GM12878 (cell line): ENCODE measurements around the gene ZDHHC11. TPM values are rescaled to one million over a fixed set of nuclear protein-coding genes. Genes with fewer than 3 reads are reported as not detected.

Source experiments
- ATAC-seq: fragments of 200-7000 bp; cut with Tn5 transposase; 3 replicates; pipeline ENCODE4 v1.9.1; 2020; ENCODE audit warnings: mild to moderate bottlenecking, moderate library complexity
- BruUV-seq: library from RNA; stranded (reverse); fragments of 400-500 nt; replicated peaks from 2 replicates; lab custom pipeline; 2021; lab: Mats Ljungman, UMichigan
- CTCF ChIA-PET: fragments of 300-600 bp; sonication (Branson Sonifier 250); formaldehyde crosslinking; extraction: SDS; loops from one replicate; lab custom pipeline; 2021; ENCODE audit warnings: inconsistent platforms; lab: Yijun Ruan, JAX
- POLR2A ChIA-PET: fragments of 350-600 bp; formaldehyde crosslinking; extraction: SDS; loops from one replicate; lab custom pipeline; 2021; ENCODE audit warnings: inconsistent platforms; lab: Charles Lee
- RAD21 ChIA-PET: fragments of 300-600 bp; sonication (Branson Sonifier 250); formaldehyde crosslinking; loops from one replicate; lab custom pipeline; 2023; ENCODE audit warnings: antibody characterized with exemption; ENCODE audit not compliant: unreplicated experiment; lab: Charles Lee
- SMC1A ChIA-PET: fragments of 300-600 bp; sonication (Branson Sonifier 250); formaldehyde crosslinking; loops from one replicate; lab custom pipeline; 2023; ENCODE audit not compliant: unreplicated experiment, uncharacterized antibody; lab: Charles Lee
- DNase-seq: peaks from one replicate; pipeline ENCODE4 v3.0.0-alpha.2; 2011; ENCODE audit warnings: low read depth, low spot score
- FAIRE-seq: peaks from 3 replicates; lab custom pipeline; 2011; peaks lifted over from hg19 to GRCh38; lab: Jason Lieb, UNC
- H2AFZ ChIP-seq: 2 replicates; pipeline ENCODE4 v1.6.0; 2011; ENCODE audit warnings: low read depth, low read length, control low read depth; ENCODE audit not compliant: control insufficient read depth
- H3K27ac ChIP-seq: 2 replicates; pipeline ENCODE4 v1.5.1; 2011; ENCODE audit warnings: control low read depth; ENCODE audit not compliant: control insufficient read depth, insufficient read depth
- H3K27me3 ChIP-seq, 2 experiments: replicated peaks in 1 of 2; 2 replicates each; pipeline versions ENCODE4 v1.6.0 to v1.6.1; 2011; ENCODE audit warnings: low read length in 1 of 2; ENCODE audit not compliant: control insufficient read depth in 2 of 2, insufficient read depth in 2 of 2
- H3K36me3 ChIP-seq, 2 experiments: 2 replicates each; pipeline ENCODE4 v1.5.1; 2011; ENCODE audit warnings: low read length in 1 of 2; ENCODE audit not compliant: control insufficient read depth in 2 of 2, insufficient read depth in 2 of 2
- H3K4me1 ChIP-seq: 2 replicates; pipeline ENCODE4 v1.6.1; 2011; ENCODE audit warnings: mild to moderate bottlenecking, low read length, moderate library complexity, mixed read lengths; ENCODE audit not compliant: control insufficient read depth, insufficient read depth
- H3K4me2 ChIP-seq: 2 replicates; pipeline ENCODE4 v1.6.0; 2011; ENCODE audit warnings: control low read depth; ENCODE audit not compliant: control insufficient read depth, insufficient read depth
- H3K4me3 ChIP-seq: fragments of 200-600 bp; sonication (generic); 2 replicates; pipeline ENCODE4 v1.5.1; 2016
- H3K79me2 ChIP-seq: 2 replicates; pipeline ENCODE4 v1.6.0; 2011; ENCODE audit warnings: low read length; ENCODE audit not compliant: control insufficient read depth, insufficient read depth
- H3K9ac ChIP-seq: 2 replicates; pipeline ENCODE4 v1.8.0; 2011; ENCODE audit warnings: low read length, control low read depth, mixed read lengths; ENCODE audit not compliant: control insufficient read depth, insufficient read depth
- H3K9me3 ChIP-seq: replicated peaks from 3 replicates; pipeline ENCODE4 v1.5.1; 2011; ENCODE audit warnings: mild to moderate bottlenecking, low read length; ENCODE audit not compliant: control insufficient read depth, insufficient read depth
- H4K20me1 ChIP-seq: 2 replicates; pipeline ENCODE4 v1.6.0; 2011; ENCODE audit not compliant: control insufficient read depth, insufficient read depth
- ATF7 ChIP-seq: fragments of 450-650 bp; IDR thresholded peaks from 2 replicates; pipeline ENCODE4 v1.6.1; 2016; ENCODE audit warnings: low read depth, mild to moderate bottlenecking
- HDAC2 ChIP-seq: fragments of 200-600 bp; sonication (generic); IDR thresholded peaks from 2 replicates; pipeline ENCODE4 v1.6.1; 2017
- KLF5 ChIP-seq: fragments of 450-650 bp; IDR thresholded peaks from 2 replicates; pipeline ENCODE4 v1.6.1; 2014; ENCODE audit warnings: mild to moderate bottlenecking; ENCODE audit not compliant: partially characterized antibody
- NFYA ChIP-seq: IDR thresholded peaks from 2 replicates; pipeline ENCODE4 v1.6.1; 2011; ENCODE audit warnings: low read depth, mild to moderate bottlenecking, low read length, improper control_type of control experiment, borderline replicate concordance
- POLR2A ChIP-seq: IDR thresholded peaks from 2 replicates; pipeline ENCODE4 v1.6.1; 2011; ENCODE audit warnings: low read depth, mild to moderate bottlenecking, low read length
- RCOR1 ChIP-seq: conservative IDR thresholded peaks from 2 replicates; pipeline ENCODE4 v1.6.1; 2012; ENCODE audit warnings: low read depth, low read length, improper control_type of control experiment
- SUPT20H ChIP-seq: IDR thresholded peaks from 2 replicates; pipeline ENCODE4 v1.6.1; 2011; ENCODE audit warnings: low read depth, mild to moderate bottlenecking, low read length, moderate library complexity, borderline replicate concordance; ENCODE audit not compliant: control insufficient read depth
- WGBS: methylation state at CpG from one replicate; pipeline ENCODE4 v1.1.6; 2016; ENCODE audit warnings: low lambda C conversion rate; ENCODE audit not compliant: insufficient replicate concordance, insufficient coverage; ENCODE audit errors: missing lambda C conversion rate; 5-methylcytosine and 5-hydroxymethylcytosine counted together
- in situ Hi-C: fragments of 300-500 bp; cut with MboI; formaldehyde crosslinking; loops from 9 replicates; pipeline ENCODE4 v1.14.3; 2018; ENCODE audit warnings: mixed read lengths
- intact Hi-C: fragments of 100-400 bp; cut with micrococcal nuclease; formaldehyde crosslinking; loops from one replicate; pipeline ENCODE4 v1.14.2; 2022; ENCODE audit not compliant: unreplicated experiment
- polyA plus RNA-seq, 11 experiments: library from polyadenylated mRNA; depleted of rRNA in 4 of 11; unstranded in 6 of 11; stranded (reverse) in 5 of 11; fragments of >200 nt; fragmentation: Nextera tagmentation in 4 of 11; fragmentation: Illumina TruSeq in 1 of 11; extraction: Ambion mirVana in 4 of 11; extraction: Trizol in 1 of 11; gene quantifications; 1 replicate in 1 of 11; 2 replicates in 10 of 11; pipeline versions ENCODE4 v1.2.1 to v1.2.3, GENCODE V29; 2011 to 2016; ENCODE audit warnings: inconsistent platforms in 2 of 11, missing spikeins in 2 of 11, low read depth in 1 of 11
- total RNA-seq, 4 experiments: library from RNA; depleted of rRNA in 3 of 4; stranded (reverse); fragments of >200 nt in 3 of 4; fragmentation: Illumina TruSeq in 1 of 4; extraction: Trizol in 1 of 4; gene quantifications; 2 replicates each; pipeline versions ENCODE4 v1.2.1 to v1.2.3, GENCODE V29; 2013 to 2021
- TF ChIP-seq, protein P1 (sequence below): fragments of 450-650 bp; IDR thresholded peaks from 2 replicates; pipeline ENCODE4 v1.6.1; 2017; ENCODE audit warnings: mild to moderate bottlenecking, low read depth, inconsistent platforms; ENCODE audit not compliant: poor library complexity, severe bottlenecking

ZDHHC11 gene
- total and polyA plus RNA-seq, 10 of the 15 experiments (the other 5 are each of a cell fraction or from before 2014, with no cell fraction given) = 0.04 to 1.4 (median 0.30) TPM

DNA sequence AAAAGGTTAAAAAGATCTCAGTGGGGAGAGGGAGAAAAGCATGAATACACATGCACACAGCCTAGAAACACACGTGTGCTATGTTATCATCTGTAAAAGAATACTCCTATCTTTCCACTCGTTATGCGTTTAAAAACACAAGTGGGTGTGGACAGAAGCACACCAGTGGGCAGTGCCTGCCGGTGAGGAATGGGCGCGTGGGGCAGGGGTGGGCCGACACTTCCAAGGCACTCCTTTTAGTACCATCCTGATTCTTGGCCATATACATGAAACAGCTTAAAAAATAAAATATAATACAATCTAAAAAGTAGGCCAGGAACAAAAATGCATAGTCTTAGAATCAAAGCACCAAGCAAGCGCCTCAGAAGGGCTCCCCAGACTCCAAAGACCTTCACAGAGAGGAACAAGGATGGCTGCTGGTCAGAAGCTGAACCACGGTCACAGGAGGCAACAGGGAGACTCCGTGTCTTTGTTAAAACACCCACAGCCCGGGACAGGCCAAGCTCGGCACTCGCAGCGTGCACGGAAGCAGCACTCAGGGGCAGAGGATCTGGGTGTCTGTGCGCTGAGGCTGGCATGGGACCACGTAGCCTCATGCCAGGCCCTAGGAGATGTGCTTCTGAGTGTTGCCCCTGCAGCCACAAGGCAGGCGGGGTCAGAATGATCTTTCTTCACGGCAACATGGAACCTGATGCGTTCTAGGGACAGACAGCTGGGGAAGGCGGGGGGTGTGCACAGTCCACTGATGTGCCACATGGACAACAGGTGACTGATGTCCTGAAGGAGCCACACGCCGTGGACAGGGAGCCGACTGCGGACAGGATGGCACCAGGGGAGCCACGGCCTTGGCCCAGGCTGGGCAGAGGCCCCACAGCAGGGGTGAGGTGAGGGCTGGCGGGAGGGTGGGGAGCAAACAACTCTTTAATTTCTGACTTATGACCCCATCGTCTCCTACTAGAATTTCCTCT lies 25.9 kb upstream of the ZDHHC11 start:
- ATAC-seq = no peak
- H3K4me3 ChIP-seq = no peak overlapping the region
- POLR2A ChIA-PET = no interaction called here
- H3K4me1 ChIP-seq = no peaks in the 10 kb centered on the region
- H3K9me3 ChIP-seq = no peaks in the 10 kb centered on the region
- SMC1A ChIA-PET = no interaction called here
- CTCF ChIA-PET = no interaction called here
- H3K27me3 ChIP-seq = no peaks in the 10 kb centered on the region
- 0 out of 2 replicates have a peak, but pooled peaks cover 3% of the 10 kb centered on the region for H4K20me1 ChIP-seq
- in situ Hi-C loops = no loop called here
- no peak for FAIRE-seq
- H2AFZ ChIP-seq = no peak overlapping the region
- RAD21 ChIA-PET = no interaction called here
- peaks cover 24 to 33% of the 10 kb centered on the region in 2 experiments; a peak in 3 of 4 replicates for H3K36me3 ChIP-seq
- no peak overlapping the region for H3K4me2 ChIP-seq
- TF ChIP-seq POLR2A (peak; percentile 48), SUPT20H (no peak)
- H3K9ac ChIP-seq = no peak overlapping the region
- WGBS = 96% methylated on average over 28 of the region's 28 CpGs
- no peaks in the 10 kb centered on the region for H3K79me2 ChIP-seq
- no peak overlapping the region for H3K27ac ChIP-seq
- intact Hi-C loops = no loop called here
- no TSS peak for BruUV-seq
- DNase-seq = no peak

DNA sequence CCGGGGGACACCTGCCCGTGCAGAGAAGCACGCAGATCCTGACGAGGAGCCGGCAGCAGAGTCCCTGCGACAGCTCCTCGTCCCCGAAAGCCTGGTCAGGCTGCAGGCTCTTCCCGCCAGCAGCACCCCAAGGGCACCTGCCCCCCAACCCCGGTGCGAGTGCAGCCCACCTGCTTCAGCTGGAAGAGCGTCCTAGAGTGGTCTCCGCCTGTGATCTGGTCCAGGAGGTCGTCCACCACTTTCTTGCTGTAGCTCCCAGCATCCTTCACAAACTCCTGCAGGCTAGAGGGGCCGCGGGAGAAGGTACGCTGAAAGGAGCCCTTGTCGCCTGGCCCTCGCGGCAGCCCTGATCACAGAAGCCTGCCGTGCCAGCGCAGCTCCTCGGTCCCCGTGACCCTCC lies 25.1 kb upstream of the ZDHHC11 start:
- RAD21 ChIA-PET = no interaction called here
- Histone ChIP-seq H3K4me1 (no peaks in the 10 kb centered on the region), H3K27ac (no peak overlapping the region), H3K9ac (no peak overlapping the region)
- intact Hi-C loops (no loop called here), in situ Hi-C loops (no loop called here)
- CTCF ChIA-PET = no interaction called here
- SMC1A ChIA-PET = no interaction called here
- ATAC-seq (no peak), FAIRE-seq (no peak)
- no peak for TF ChIP-seq KLF5
- TF ChIP-seq RCOR1 = no peak
- no peak for TF ChIP-seq ATF7
- no peak for TF ChIP-seq HDAC2
- TF ChIP-seq NFYA = no peak
- TF ChIP-seq, protein P1, sequence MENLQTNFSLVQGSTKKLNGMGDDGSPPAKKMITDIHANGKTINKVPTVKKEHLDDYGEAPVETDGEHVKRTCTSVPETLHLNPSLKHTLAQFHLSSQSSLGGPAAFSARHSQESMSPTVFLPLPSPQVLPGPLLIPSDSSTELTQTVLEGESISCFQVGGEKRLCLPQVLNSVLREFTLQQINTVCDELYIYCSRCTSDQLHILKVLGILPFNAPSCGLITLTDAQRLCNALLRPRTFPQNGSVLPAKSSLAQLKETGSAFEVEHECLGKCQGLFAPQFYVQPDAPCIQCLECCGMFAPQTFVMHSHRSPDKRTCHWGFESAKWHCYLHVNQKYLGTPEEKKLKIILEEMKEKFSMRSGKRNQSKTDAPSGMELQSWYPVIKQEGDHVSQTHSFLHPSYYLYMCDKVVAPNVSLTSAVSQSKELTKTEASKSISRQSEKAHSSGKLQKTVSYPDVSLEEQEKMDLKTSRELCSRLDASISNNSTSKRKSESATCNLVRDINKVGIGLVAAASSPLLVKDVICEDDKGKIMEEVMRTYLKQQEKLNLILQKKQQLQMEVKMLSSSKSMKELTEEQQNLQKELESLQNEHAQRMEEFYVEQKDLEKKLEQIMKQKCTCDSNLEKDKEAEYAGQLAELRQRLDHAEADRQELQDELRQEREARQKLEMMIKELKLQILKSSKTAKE = no peak
- TF ChIP-seq, all 136 proteins: peak for 0
- Histone ChIP-seq H2AFZ (no peak overlapping the region), H3K36me3 (peaks cover 19 to 30% of the 10 kb centered on the region in 2 experiments; a peak in 3 of 4 replicates), H3K9me3 (no peaks in the 10 kb centered on the region), H3K79me2 (no peaks in the 10 kb centered on the region), H4K20me1 (0 out of 2 replicates have a peak, but pooled peaks cover 3% of the 10 kb centered on the region), H3K27me3 (no peaks in the 10 kb centered on the region), H3K4me2 (no peak overlapping the region), H3K4me3 (no peak overlapping the region)
- 97% methylated on average over 24 of the region's 24 CpGs for WGBS
- POLR2A ChIA-PET = no interaction called here
- DNase-seq = no peak
- BruUV-seq = no TSS peak
